Measurements from ENCODE around the gene ZIK1. TPM values are rescaled to one million over a fixed set of nuclear protein-coding genes. Genes with fewer than 3 reads are reported as not detected.

Gene ZIK1
- total and polyA plus RNA-seq, 2 of the 4 experiments (the other 2 are of a cell fraction): 4.1 to 11.8 TPM

- H3K9ac ChIP-seq (ENCODE audit: low read depth, low read length): no peak overlapping the region
- H4K91ac ChIP-seq (ENCODE audit: insufficient read depth, low read depth, low read length): no peak overlapping the region
- no peak overlapping the region for H4K8ac ChIP-seq (ENCODE audit: low read depth in 2 of 2, low read length in 2 of 2)
- ATAC-seq (ENCODE audit: low read depth): no peak
- POLR2A ChIA-PET (ENCODE audit: unreplicated experiment): no interaction called here
- peaks cover 54% of the 10 kb centered on the region for H3K9me3 ChIP-seq (ENCODE audit: control insufficient read depth, insufficient read depth, low read length)
- peak overlapping the region; percentile 94; the same call in 1 of the 2 replicates for H3K4me2 ChIP-seq (ENCODE audit: low read depth, low read length)
- H4K5ac ChIP-seq (ENCODE audit: low read depth, low read length): no peak overlapping the region
- H4K20me1 ChIP-seq (ENCODE audit: insufficient read depth, low read length): no peaks in the 10 kb centered on the region
- no peak overlapping the region for H3K56ac ChIP-seq (ENCODE audit: extremely low read depth, insufficient read depth, low read length)
- H2BK15ac ChIP-seq (ENCODE audit: low read depth, low read length): no peak overlapping the region
- CTCF ChIA-PET: no interaction called here
- peaks cover 31 to 54% of the 10 kb centered on the region in 2 experiments for H3K79me1 ChIP-seq (ENCODE audit: low read depth in 1 of 2, low read length in 2 of 2)
- intact Hi-C loops (cut with micrococcal nuclease): no loop called here
- H3K14ac ChIP-seq (replicated peaks; ENCODE audit: low read depth, low read length): no peak overlapping the region
- H3K4me1 ChIP-seq (ENCODE audit: control insufficient read depth, insufficient read depth, low read length): peaks cover 2% of the 10 kb centered on the region; the same call in 1 of the 2 replicates
- TF ChIP-seq FOS (IDR thresholded peaks at IDR 0.05; ENCODE audit: low read depth, low read length): no peak
- TF ChIP-seq NFE2L2 (IDR thresholded peaks at IDR 0.05; ENCODE audit: low read depth, low read length): no peak
- TF ChIP-seq BHLHE40 (IDR thresholded peaks at IDR 0.05; ENCODE audit: low read depth, low read length): no peak
- TF ChIP-seq MXI1 (IDR thresholded peaks at IDR 0.05; ENCODE audit: borderline replicate concordance, low read depth, low read length): no peak
- peak overlapping the region; percentile 96; the same call in 1 of the 2 replicates for H3K4me3 ChIP-seq (ENCODE audit: insufficient read depth, low read depth, low read length)
- H2AK5ac ChIP-seq (ENCODE audit: low read depth, low read length): no peak overlapping the region
- no CpG with 5 or more reads among the region's 3 CpGs for WGBS, 2 experiments (ENCODE audit: extremely low coverage in 2 of 2, insufficient read length in 1 of 2)
- H3K18ac ChIP-seq (ENCODE audit: low read depth, low read length): no peak overlapping the region
- H2AFZ ChIP-seq (replicated peaks; ENCODE audit: low read length, poor library complexity): no peak overlapping the region
- in situ Hi-C loops (cut with MboI; ENCODE audit: low sequenced_read_pairs): no loop called here
- BruUV-seq (replicated peaks): no TSS peak
- no peaks in the 10 kb centered on the region for H3K27me3 ChIP-seq (ENCODE audit: control insufficient read depth, insufficient read depth, low read length)
- H3K27ac ChIP-seq (ENCODE audit: insufficient read depth, low read length): no peak overlapping the region
- H3K4ac ChIP-seq (ENCODE audit: low read depth, low read length): no peak overlapping the region
- H2BK5ac ChIP-seq (ENCODE audit: low read depth, low read length, poor library complexity, severe bottlenecking): no peak overlapping the region
- no peak overlapping the region for H2AK9ac ChIP-seq (replicated peaks; ENCODE audit: low read depth, low read length, poor library complexity)
- no peak overlapping the region for H3K23ac ChIP-seq (ENCODE audit: low read depth, low read length)
- no peaks in the 10 kb centered on the region for H3K9me1 ChIP-seq (ENCODE audit: insufficient read depth, low read length)
- DNase-seq: no peak
- dilution Hi-C loops (cut with HindIII; ENCODE audit: low sequenced_read_pairs, unreplicated experiment): no loop called here
- H2BK20ac ChIP-seq (ENCODE audit: low read depth, low read length): no peak overlapping the region
- no peak overlapping the region for H2BK120ac ChIP-seq (ENCODE audit: low read depth, low read length)
- H3K36me3 ChIP-seq (ENCODE audit: control insufficient read depth, insufficient read depth, low read length): peaks cover 48% of the 10 kb centered on the region
Measured at GRCh38 chr19:57615346-57615745, 31.4 kb downstream of the ZIK1 start.

Measured in IMR-90 (cell line).